GM18867 (cell line): ENCODE measurements around the gene HDAC4.

Experiments
- ATAC-seq: cut with Tn5 transposase; IDR thresholded peaks from one replicate; pipeline ENCODE4 v1.9.1; 2021; ENCODE audit warnings: mild to moderate bottlenecking, moderate library complexity; ENCODE audit not compliant: unreplicated experiment

Gene HDAC4

DNA sequence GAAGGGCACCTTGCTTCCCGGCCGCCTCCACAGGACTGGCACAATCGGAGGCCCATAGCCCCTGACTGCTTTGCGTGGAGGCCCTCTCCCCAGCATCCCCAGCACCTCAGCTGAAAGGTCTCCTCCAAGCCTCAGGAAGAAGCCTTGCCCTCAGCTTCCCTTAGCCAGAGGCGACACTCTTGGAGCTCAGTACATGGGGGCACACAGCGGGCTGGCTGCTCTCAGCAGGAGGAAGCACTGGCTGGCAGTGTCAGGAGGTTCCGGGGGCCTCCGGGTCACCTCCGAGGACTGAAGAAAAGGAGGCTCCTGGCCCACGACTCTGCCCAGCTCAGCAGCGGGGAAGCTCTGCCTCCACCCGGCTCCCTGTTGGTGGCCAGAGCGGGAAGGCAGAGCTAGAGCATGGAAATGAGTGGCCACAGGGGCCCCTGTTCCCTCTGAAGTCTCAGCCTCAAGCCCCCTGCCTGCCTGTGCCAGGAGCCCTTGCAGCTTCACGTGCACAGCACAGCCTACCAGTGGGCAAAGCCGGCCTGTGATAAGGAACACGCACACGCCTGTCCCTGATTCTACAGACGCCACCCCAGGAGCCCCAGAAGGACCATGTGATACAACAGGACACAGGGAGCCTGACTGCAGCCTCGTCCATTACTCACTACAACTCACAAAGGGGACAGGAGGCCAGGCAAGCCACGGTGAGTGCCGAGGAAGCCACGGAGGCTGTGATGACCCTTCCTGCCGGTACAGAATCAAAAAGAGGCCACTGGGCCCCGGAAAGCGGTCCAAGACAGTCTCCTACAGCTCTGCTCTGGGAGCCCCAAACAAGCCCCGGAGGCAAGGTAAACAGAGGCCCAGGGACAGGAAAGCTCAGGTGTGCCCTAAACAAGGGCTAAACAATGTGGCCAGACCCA, 15.5 kb downstream of the HDAC4 start:
- no peak for ATAC-seq

DNA sequence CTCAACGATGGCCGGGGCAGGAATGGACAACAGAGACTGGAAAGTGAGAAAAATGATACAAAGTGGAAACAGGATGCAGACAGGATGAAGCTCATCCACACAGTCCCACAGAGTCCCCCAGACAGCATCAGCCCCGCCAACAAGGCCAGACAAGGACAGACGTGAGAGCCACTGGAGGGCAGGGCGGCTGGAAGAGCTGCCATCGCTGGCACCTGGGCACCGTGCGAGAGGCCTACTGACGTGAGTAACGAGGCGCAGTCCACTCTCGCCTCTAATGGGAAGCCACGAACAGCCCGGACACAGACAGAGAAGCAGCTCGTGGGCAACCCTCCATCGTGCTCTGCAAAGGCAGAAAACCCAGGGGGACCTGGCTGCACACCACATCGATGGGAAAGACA, 17.1 kb downstream of the HDAC4 start:
- no peak for ATAC-seq

DNA sequence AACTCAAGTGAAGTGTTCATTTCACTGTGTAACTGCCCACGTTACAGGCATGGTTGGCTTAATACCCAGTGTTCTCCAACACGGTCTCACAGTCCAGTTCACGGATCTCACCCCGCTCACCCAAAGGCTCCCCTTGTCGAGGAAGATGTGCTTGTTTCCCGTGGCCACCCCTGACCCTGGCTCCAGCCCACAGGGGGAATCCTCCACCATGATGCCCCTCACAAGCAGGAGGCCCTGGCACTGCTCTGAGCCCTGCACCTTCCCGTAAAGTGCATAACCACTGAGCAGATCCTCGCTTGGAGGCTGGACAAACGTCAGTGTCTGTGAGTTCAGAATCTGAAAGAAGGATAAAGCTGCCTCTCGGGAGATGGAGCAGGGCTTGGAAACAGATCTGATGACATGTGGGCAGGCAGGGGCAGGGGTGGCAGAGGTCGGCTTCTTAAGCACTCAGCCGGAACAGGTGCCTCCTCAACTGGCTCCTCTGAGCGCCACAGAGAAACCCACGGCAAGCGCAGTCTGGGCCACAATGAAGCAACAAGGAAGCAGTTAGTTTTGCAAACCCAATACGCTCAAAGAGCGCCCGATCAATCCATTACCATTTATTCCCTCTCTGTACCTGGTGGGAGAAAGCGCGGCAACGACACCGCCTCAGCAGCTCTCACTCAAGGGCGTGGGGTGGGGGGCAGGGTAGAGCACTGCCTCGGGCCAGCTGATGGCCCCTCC, 17.6 kb downstream of the HDAC4 start:
- ATAC-seq: no peak

DNA sequence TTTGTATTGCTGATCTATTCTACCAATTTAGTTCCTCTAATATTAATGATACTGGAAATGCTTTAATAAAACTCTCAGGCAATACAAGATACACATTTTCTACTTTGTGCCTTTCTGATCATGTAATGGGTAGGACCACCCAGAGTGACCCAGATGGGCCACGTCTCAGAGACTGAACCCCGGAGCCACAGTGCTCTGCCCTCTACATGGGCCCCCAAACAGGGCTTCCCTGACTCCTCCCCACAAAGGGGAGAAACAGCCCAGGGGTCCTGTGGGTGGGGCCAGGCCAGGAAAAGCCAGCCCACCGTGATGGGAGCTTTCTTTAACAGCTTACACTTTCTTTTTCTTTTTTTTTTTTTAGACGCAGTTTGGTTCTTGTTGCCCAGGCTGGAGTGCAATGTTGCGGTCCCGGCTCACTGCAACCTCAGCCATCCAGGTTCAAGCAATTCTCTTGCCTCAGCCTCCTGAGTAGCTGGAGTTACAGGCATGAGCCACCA, 18.4 kb downstream of the HDAC4 start:
- ATAC-seq: no peak

DNA sequence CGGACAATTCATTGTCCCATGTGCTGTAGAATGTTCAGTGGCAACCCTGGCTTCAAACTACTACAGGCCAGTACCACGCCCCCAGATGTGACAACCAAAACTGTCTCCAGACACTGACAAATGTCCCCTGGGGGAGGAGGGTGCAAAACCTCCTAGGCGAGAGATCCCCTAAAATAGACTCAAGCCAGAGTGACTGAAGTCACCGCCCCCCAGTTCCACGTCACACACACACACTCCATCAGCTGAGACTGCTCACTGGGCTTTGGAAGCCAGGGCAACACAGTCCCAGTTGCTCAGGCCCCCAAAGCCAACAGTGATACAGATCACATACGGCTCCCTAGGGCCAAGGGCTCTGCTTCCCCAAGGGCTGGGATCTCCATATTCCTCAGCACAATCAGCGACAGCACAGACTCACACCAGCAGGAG, 19.1 kb downstream of the HDAC4 start:
- ATAC-seq: peak; percentile 71

DNA sequence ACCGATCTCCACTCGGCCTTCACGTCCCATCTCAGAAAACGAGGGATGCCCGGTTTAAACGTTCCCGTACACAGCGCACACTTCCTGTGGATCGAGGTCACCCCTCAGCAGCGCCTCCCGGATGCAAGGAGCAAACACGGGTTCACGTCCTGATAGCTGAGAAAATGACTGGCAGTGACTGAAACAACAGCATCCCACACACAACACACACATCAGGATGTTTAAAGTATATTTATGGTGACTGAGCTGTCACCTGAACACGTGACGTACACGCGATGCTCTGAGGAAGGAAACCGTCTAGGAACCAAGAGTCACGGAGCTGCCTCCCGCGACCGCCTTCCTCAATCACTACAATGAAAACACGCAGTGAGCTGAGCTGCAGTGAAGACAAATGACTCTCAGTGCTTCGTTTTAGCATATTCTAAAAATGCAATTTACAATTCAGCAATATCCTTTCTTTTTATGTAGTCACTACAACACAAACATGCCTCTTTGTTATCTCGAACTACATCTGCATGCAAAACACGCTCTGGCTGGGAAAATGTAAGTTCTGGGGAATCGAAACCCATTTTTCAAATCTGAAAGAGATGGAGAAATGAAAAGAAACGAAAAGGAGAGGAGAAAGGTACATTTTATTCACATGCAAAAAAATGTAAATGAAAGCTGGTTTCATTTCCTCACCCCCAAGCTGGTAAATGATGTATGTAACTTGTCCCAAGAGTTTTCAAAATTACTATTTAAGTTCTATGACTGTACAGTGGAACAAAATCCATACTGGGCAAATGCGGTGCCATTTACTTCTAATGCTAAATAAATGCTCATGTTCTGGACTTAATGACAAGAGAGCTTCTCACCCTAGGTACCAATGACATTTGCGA, 19.8 kb downstream of the HDAC4 start:
- ATAC-seq: peak; percentile 47

DNA sequence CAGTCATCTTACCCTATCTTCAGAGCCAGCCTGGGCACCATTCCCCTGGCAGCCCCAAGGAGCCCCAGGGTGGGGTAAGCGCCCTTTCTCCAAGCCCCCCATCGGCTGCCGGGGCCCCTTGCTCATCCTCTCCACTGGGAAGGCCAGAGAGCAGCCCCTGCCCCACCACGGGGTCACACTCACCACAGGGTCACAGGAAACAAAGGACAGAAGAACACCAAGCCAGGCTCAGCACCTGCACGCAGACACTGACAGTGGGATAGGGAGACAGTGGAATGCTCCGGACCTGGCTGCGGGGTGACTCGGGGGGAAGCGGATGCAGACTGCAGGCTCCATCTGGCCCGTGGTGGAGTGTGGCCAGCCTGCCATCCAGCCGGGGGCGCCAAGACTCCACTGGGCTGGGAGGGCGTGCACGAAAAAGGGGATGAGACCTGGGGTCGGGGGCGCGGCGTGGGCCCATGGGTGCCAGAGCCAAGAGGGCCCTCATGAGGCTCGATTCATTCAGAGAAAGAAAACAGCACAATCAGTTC, 21.1 kb downstream of the HDAC4 start:
- ATAC-seq: no peak

DNA sequence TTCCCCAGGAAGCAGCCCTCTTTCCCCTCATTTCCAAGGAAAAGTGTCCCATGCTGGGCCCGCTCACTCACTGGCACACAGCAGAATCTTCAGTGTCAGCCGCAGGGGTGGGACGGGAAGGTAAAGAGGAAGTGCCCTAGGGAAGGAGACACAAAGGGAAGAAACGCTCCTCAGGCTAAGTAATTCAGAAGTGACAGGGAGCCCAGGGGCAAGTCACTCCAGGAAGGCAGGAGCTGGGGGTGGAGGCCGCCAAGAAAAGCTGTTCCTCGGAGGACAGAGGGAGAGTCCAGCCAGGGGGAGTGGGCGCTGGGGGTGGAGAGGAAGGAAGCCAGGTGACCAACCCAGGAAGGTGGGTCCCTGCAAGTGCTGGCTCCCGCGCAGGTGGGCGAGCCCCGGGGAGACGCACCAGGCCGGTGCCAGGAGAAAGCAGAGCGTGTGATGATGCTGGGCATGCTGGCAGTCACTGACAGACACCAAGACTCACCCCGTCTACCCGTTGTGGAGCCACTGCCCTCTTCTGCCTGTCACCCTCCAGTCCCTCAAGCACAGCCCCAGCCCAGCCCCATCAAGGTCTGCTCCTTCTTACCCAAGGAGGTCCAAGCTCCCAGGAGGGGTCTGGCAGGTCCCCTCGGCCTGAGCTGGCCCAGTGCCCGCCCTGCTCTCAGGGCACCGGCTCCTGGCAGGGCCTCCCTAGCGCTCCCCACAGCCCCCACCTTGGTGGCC, 21.7 kb downstream of the HDAC4 start:
- no peak for ATAC-seq

DNA sequence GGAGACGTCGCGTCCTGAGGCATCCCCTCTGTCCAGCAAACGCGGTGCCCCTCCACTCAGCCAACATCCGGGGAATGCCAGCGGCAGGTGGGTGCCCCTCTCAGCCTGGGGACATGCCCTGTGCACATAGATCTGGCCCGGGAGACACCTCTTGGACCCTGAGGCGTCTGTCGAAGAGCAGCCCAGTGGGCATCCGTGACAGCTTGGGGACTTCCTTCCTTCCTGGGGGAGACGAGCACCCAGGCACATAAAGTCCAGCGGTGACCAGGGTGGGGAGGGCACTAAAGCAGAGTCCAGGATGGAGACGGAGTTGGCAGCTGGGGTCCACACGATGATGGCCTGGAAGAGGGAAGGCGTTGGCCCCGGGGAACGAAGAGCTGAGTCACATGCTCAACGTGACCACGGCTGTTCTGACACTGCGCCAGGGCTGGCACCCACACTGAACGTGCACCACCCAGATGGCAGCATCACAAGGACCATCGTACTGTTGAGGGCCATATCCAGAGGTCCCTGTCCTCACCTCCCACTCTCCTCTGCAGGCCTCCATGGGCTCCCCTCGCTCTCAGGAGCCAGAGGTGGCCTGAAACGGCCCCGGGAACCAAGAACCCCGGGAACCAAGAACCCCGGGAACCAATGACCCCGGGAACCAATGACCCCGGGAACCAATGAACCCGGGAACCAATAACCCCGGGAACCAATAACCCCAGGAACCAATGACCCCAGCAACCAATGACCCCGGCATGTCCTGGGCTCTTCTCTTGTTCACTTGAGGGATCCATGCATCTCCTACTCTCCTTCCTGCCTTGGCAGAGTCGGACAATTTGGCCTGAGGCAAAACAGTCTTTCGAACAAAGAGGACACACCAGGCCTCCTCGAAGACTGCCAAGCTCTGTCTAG, 22.6 kb downstream of the HDAC4 start:
- ATAC-seq: no peak

DNA sequence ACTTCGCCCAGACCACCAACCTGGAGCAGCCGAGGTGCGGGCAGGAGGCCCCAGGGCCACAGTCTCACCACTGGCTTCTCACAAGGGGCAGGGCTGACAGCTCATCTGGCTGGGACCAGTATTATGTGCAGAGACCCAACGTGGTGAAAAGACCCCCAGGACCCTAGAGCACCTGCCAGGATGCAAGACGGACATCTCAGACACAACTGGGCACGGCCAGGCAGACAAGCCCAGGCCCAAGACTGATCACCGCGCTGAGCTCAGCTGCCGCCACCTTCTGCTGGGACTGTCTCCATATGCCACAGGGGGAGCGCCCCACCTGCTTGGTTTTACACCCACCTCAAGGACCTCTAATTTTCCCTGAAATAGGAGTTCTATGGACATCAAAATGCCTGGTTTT, 23.2 kb downstream of the HDAC4 start:
- no peak for ATAC-seq

DNA sequence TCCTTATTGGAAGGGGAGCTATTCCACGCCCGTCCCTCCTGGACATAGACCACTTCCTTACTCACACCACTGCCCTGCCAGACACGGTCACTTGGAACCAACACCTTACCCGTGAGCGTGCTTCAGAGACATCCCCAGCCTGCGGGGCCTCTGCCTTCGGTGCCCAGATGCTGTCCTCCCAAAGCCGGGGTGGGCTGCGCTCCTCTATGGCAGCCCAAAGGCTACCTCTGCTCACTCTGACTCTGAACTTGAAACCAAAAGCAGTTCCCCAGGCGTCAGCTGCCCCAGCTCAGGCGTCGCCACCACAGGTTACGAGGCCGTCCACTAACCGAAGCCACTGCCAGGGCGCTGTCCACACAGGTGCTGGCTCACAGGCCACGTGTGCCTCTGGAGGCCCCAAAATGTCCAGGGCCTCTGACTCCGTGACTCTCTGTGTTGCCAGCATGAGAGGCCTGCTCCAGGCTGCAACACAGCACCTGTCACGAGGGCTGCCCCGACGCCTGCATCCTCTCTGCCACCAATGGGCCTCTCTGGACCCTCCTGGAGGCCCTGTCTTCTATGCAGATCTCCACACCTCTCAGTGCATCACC, 23.8 kb downstream of the HDAC4 start:
- no peak for ATAC-seq

DNA sequence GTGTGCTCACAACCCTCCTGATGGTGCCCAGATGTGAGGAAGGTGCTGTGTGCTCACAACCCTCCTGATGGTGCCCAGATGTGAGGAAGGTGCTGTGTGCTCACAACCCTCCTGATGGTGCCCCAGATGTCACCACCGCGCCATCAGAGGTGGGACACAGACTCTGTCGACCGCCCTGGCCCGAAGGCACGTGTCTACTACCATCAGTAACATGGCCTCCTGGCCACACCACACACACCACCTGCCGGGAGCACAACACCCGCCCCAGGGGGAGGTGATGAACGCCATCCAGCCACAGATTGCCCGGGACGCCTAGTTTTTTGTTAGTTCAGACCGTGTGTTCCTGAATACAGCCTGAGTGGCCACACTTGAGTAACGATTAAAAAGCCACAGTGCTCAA, 24.5 kb downstream of the HDAC4 start:
- no peak for ATAC-seq

DNA sequence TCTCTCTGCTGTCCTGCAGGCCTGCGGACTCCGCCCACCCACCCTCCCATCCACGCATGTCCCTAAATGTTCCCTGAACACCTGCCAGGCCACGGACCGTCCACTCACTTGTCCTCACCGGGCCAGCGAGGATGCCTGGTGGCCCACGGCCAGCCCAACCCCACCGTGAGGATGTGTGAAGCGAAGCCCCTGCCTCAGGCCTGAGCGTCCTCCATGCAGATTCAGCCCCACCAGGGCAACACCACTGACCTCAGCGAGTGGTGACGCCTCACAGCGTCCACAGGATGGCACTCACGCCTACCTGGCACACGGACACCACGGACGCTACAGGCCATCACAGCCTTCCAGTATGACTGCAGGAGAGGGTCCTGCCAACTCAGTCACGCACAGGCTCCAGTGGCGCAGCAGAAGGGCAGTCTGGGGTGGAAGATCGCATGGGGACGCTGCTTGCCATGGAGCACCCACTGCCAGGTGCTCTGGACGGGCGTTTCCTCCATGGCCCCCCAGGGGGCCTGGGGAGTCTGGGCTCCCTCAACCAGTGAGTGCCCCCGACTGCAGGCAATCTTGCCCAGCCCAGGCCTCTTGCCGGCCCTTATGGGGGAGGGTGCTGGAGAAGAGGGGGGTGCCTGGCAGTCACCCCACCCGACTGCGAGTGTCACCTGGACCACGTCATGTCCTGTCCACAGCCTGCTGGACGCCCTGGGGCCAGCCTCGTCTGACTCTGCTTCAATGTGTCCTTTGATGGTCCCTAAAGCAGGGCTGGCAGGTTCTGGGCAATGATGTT, 25.4 kb downstream of the HDAC4 start:
- no peak for ATAC-seq

DNA sequence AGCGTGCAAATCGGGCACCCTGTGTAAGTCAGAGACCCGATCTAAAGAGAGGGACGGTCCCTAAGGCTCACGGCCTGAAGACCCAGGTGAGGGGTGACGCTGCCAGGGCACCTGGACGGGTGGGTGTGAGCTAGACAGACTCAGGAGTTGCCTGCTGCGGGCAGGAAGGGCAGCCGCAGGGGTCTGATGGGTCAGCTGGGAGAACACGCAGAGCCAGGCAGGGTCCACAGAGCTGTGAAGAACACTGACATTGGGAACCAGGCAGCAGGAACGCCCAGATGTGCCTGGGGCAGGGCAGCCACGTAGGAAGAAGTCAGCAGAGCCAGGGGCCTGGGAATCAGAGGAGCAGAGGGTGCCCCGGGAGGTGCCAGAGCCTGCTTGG, 25.9 kb downstream of the HDAC4 start:
- no peak for ATAC-seq

DNA sequence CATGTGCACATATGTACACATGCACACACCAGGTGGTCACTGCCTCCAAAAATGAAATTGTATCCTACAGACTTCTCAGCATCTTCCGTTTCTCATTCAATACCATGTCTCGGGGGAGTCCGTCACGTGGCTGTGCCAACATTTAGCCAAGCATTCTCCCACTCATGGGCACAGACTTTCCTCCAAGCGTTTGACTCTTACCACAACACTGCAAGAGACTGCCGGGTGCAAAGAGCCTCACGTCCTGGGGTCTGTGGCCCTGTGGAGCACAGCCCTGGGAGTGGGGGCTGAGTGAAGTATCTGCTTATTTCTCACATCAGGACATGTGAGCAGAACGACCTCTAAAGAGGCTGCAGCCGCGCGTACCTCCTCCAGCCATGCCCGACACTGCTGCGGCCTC, 28.0 kb downstream of the HDAC4 start:
- ATAC-seq: no peak

DNA sequence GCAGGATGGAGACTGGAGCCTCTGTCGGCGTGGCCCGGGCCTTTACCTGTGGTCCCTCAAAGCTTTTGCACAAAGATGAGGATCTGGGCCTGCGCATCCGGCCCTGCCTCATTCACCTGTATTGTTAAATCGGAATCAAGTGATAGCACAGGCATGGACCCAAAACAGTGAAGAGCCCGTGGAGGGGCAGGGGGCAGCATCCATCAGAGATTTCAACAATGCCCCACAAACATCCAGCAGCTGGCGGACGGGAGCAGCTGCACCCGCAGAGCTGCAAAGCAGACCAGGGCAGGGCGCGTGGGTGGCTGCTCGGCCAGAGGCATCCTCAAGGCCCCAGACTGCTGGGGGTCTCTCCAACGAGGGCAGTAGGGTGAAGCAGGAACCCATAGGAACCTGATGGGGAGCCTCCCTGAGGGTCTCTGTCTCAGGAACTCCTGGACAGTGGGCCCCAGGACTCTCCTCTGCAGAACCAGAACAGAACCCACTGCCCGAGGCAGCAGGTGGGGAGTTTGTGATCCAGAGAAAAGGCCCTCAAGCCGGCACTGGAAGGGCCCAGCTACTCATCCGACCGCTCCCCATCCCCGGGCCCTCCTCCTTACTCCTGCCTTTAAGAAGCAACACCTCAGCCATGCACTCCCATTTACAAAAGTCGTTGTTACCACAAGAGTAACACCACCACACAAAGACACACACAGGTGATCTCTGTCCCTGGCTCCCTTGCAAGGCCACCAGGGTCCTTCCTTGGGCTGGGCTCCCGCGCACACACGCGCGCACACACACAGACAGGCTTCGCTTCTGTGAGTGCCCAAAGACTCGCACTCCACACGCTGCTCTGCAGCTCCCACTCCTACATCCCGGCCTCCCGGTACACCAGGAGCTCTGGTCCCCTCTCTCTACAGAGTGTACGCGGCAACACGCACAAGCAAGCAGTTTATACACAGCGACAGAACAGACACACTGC, 28.8 kb downstream of the HDAC4 start:
- ATAC-seq: no peak
